ENCODE results near the gene ZC3H10. TPM values are rescaled to one million over a fixed set of nuclear protein-coding genes. Genes with fewer than 3 reads are reported as not detected.
A peak's percentile ranks its signal among the peaks of the same experiment; 100 is the strongest.
"Not testable (repeated sequence)": the region's sequence is repeated elsewhere in the genome, so short reads cannot be mapped to it uniquely, and the experiment has no call there.

The ZC3H10 gene
- total RNA-seq, 1 donor from 2014 or later: 4.5 TPM

DNA sequence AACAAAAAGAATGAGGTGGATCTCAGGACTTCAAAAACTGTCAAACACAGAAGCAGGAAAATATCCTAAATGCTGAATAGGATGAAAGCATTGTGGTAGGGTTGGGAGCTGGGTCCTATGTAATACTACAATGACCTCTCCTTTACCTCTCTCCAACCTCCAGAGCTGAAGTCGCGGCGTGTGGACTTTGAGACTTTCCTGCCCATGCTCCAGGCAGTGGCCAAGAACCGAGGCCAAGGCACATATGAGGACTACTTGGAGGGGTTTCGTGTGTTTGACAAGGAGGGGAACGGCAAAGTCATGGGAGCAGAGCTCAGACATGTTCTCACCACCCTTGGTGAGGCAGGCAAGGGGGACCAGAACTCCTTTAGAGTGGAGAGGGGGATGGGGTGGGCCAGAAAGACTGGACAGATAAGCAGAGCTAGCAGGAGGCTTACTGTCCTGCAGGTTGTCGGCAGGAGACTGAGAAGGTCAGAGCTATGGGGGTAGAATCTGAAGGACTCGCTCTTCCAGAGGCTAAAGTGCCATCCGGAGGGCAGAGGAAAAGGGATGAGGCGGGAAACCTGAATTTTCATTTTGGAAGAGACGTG, 37.3 kb downstream of the ZC3H10 start:
- no peak for FAIRE-seq
- peaks cover 7% of the 10 kb centered on the region for H3K36me3 ChIP-seq (ENCODE audit: control insufficient read depth, insufficient read depth, low read length)
- H3K27me3 ChIP-seq (ENCODE audit: control insufficient read depth, insufficient read depth, low read length): no peaks in the 10 kb centered on the region
- DNase-seq (ENCODE audit: low read depth): no peak
- no peak overlapping the region for H3K4me3 ChIP-seq (ENCODE audit: low read depth, low read length)
- TF ChIP-seq, protein P1, sequence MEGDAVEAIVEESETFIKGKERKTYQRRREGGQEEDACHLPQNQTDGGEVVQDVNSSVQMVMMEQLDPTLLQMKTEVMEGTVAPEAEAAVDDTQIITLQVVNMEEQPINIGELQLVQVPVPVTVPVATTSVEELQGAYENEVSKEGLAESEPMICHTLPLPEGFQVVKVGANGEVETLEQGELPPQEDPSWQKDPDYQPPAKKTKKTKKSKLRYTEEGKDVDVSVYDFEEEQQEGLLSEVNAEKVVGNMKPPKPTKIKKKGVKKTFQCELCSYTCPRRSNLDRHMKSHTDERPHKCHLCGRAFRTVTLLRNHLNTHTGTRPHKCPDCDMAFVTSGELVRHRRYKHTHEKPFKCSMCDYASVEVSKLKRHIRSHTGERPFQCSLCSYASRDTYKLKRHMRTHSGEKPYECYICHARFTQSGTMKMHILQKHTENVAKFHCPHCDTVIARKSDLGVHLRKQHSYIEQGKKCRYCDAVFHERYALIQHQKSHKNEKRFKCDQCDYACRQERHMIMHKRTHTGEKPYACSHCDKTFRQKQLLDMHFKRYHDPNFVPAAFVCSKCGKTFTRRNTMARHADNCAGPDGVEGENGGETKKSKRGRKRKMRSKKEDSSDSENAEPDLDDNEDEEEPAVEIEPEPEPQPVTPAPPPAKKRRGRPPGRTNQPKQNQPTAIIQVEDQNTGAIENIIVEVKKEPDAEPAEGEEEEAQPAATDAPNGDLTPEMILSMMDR (IDR thresholded peaks at IDR 0.05; ENCODE audit: insufficient read depth, low read length, severe bottlenecking): no peak

DNA sequence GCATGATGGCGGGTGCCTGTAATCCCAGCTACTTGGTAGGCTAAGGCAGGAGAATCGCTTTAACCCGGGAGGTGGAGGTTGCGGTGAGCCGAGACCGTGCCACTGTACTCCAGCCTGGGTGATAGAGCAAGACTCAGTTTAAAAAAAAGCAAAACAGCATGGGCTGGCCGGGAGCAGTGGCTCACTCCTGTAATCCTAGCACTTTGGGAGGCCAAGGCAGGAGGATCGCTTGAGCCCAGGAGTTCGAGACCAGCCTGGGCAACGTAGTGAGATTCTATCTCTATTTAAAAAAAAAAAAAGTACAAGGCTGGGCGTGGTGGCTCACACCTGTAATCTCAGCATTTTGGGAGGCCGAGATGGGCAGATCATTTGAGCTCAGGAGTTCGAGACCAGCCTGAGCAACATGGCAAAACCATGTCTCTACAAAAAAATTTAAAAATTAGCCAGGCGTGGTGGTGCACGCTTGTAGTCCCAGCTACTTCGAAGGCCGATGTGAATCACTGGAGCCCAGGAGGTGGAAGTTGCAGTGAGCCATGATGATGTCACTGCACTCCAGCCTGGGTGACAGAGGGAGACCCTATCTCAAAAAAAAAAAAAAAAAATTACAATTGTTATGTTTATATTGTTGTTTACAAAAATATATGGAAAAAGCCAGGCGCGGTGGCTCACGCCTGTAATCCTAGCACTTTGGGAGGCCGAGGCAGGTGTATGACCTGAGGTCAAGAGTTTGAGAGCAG, 38.6 kb downstream of the ZC3H10 start:
- peaks cover 20% of the 10 kb centered on the region for H3K36me3 ChIP-seq (ENCODE audit: control insufficient read depth, insufficient read depth, low read length)
- not testable (repeated sequence) for FAIRE-seq; H3K27me3 ChIP-seq (ENCODE audit: control insufficient read depth, insufficient read depth, low read length)
- H3K4me3 ChIP-seq (ENCODE audit: low read depth, low read length): peak overlapping the region; percentile 98
- DNase-seq (ENCODE audit: low read depth): peak; percentile 59

DNA sequence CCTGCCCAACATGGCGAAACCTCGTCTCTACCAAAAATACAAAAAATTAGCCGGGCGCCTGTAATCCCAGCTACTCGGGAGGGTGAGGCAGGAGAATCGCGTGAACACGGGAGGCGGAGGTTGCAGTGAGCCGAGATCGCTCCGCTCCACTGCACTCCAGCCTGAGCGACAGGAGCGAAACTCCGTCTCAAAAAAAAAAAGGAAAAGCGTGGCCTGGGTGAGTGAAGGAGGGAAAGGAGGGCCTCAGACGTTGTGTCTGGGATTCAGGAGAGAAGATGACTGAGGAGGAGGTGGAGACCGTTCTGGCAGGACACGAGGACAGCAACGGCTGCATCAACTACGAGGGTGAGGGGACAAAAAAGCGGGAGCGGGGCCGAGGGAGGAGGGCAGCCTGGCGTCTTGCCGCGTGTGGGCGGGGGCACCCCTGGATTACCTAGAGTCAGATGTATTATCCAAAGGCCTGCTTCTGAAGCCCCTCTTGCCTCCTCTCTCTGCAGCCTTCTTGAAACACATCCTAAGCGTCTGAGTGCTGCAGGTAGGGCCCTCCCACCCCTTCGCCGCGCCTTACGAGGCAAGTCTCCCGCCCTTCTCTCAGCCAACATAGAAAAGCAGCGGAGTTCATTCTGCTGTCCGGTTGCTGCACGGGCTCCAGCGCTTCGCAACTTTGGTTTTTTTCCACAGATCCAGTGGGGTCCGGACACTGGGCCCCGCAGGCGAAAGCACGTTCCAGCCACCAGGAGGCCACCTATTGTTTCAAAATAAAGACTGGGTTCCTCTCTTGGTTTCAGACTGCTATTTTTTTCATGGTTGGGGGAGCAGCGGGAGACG, 39.3 kb downstream of the ZC3H10 start:
- TF ChIP-seq, protein P1 (IDR thresholded peaks at IDR 0.05; ENCODE audit: insufficient read depth, low read length, severe bottlenecking): peak; percentile 58
- Histone ChIP-seq H3K4me3 (ENCODE audit: low read depth, low read length) (peak overlapping the region; percentile 98), H3K27me3 (ENCODE audit: control insufficient read depth, insufficient read depth, low read length) (no peaks in the 10 kb centered on the region), H3K36me3 (ENCODE audit: control insufficient read depth, insufficient read depth, low read length) (peaks cover 24% of the 10 kb centered on the region)
- FAIRE-seq (no peak), DNase-seq (ENCODE audit: low read depth) (peak; percentile 68)

DNA sequence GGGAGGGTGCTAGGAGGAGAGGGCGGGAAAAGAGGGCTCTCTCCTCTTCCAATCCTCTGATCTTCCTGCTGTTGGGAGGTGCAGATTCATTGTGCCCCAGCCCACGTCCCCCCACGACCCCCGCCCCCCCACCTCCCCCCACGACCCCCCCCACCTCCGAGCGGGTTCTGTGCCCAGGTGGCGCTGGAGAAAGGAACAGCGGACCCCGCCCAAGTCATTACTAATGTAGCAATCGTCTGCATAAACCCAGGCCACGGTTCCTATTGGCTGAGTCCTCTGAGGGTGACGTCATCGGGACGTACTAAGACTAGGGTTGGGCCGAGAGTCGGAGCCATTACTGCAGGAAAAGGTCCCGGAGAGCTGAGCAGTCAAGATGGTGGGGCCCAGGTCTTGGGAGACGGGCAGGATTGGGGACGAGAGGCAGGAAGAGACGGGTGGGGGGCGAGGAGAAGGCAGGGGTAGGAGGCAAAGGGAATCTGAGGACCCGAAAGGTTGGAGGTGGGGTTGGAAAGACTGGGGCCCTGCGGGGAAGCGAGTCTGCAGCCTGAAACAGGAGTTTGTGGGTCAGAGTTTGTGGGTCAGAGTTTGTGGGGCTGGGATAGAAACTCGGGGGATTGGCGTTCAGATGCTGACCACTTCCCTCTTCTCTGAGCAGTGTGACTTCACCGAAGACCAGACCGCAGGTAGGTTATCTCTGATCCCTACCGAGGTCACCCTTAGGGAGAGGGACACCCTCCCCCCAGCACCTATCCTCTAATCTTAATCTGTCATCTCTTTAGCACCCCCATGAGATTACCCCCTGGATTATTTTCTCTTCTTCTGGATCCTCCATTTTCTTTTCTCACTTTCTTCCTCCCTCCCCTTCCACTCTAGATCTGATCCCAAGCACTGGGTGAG, 40.2 kb downstream of the ZC3H10 start, which contains the start of gene MYL6:
Gene MYL6, plus strand, starts transcription at position 331 of the 897 bp plus-strand sequence. Its CDS starts 43 bp downstream, at position 374.
- Histone ChIP-seq H3K4me3 (ENCODE audit: low read depth, low read length) (peak within 1 kb of the TSS; percentile 98), H3K27me3 (ENCODE audit: control insufficient read depth, insufficient read depth, low read length) (no peaks in the 10 kb centered on the region), H3K36me3 (ENCODE audit: control insufficient read depth, insufficient read depth, low read length) (peaks cover 27% of the 10 kb centered on the region)
- FAIRE-seq (no peak), DNase-seq (ENCODE audit: low read depth) (peak; percentile 96)
- TF ChIP-seq, protein P1 (IDR thresholded peaks at IDR 0.05; ENCODE audit: insufficient read depth, low read length, severe bottlenecking): no peak

DNA sequence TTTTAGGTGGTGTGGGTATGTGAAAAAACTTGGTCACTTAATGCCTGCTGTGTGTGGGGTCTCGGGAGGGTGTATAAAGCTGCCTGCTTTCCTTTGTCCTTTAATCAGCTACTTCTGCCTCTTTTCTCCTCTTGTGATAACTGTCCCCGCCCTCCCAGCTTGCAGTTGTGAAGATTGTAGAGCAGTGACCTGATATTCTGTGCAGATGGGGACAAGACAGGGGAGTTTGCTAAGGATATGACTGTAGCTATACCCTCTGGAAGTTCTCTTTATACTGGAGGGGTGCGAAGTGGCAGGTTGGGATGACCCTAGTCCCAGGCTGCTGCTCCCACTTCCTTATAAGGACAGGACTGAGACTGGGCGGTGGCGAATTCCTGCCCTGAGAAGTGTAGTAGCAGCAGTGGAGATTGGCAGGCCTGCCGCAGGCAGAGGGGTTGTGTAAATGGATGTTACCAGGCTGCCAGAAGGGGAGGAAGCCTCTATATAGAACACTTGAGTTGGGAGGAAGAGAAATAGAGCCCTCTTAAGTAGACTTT, 40.9 kb downstream of the ZC3H10 start:
- peaks cover 29% of the 10 kb centered on the region for H3K36me3 ChIP-seq (ENCODE audit: control insufficient read depth, insufficient read depth, low read length)
- DNase-seq (ENCODE audit: low read depth) (peak; percentile 65), FAIRE-seq (no peak)
- TF ChIP-seq, protein P1 (IDR thresholded peaks at IDR 0.05; ENCODE audit: insufficient read depth, low read length, severe bottlenecking): no peak
- peak overlapping the region; percentile 98 for H3K4me3 ChIP-seq (ENCODE audit: low read depth, low read length)
- H3K27me3 ChIP-seq (ENCODE audit: control insufficient read depth, insufficient read depth, low read length): no peaks in the 10 kb centered on the region

Data from bronchial epithelial cell (primary cell).